Testis (tissue), 2 donors: ENCODE results near the gene DEAF1.

Experiments
- CTCF ChIP-seq, 3 experiments: fragments of 450-650 bp in 2 of 3; fragments of 200-600 bp in 1 of 3; sonication (generic) in 1 of 3; IDR thresholded peaks; one replicate each; pipeline ENCODE4 v1.5.1; 2016 to 2019; ENCODE audit warnings: antibody characterized with exemption in 3 of 3, mild to moderate bottlenecking in 2 of 3, moderate library complexity in 1 of 3
- POLR2A ChIP-seq: fragments of 450-650 bp; IDR thresholded peaks from one replicate; pipeline ENCODE4 v1.6.1; 2017; ENCODE audit warnings: antibody characterized with exemption, mild to moderate bottlenecking, moderate library complexity

- no peak for TF ChIP-seq CTCF (IDR thresholded peaks at IDR 0.05)
- TF ChIP-seq POLR2A, result no peak
Observed at GRCh38 chr11:691710-692590, 3.1 kb downstream of the DEAF1 start.
